ENCODE results near the gene SULF2. TPM values are rescaled to one million over a fixed set of nuclear protein-coding genes. Genes with fewer than 3 reads are reported as not detected.

The SULF2 gene
- total RNA-seq, 1 experiment from 2014 or later, result 13.0 TPM

DNA sequence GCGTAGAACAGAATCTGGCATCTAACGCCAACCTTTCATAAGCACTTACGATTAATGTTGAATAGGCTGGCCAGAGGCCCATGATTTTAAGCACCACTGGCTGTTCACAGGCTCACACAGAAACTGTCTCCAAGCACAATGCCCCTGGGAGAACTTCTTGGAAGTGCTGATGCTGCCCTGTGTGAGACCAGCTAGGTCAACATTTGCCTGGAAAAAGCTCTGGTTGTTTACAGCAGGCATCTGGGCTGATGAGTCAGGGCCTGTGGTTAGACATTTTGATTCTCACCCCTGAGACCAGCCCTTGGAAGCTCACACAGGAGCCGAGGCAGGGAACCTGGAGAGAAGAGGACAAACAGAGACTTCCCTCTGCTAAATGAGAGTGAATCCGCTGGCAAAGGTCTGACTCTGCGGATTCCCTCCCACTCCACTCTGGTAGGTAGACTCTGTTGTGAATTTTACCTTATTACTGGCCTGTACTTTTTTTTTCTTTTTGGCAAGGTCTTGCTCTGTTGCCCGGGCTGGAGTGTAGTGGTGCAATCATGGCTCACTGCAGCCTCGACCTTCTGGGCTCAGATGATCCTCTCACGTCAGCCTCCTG is 6.8 kb upstream of the SULF2 start:
- Histone ChIP-seq H3K27me3 (ENCODE audit: insufficient read depth, low read length) (no peaks in the 10 kb centered on the region), H3K27ac (ENCODE audit: low read depth, low read length) (no peak overlapping the region), H2AFZ (ENCODE audit: low read depth, low read length, poor library complexity, severe bottlenecking) (no peak overlapping the region), H3K4me2 (ENCODE audit: low read length) (peak overlapping the region; percentile 39; the same call in 1 of the 2 replicates), H4K20me1 (ENCODE audit: insufficient read depth) (no peaks in the 10 kb centered on the region), H3K9me2 (ENCODE audit: insufficient read depth) (no peaks in the 10 kb centered on the region), H3K79me2 (ENCODE audit: insufficient read depth, low read length) (no peaks in the 10 kb centered on the region), H3K4me3 (replicated peaks in 1 of 2; ENCODE audit: low read depth in 1 of 2, low read length in 2 of 2) (no peak overlapping the region), H3K9me3 (ENCODE audit: control insufficient read depth in 1 of 2, insufficient read depth in 1 of 2, low read depth in 1 of 2, low read length in 2 of 2) (no peaks in the 10 kb centered on the region), H3K9ac (ENCODE audit: low read length) (no peak overlapping the region), H3K36me3 (ENCODE audit: control insufficient read depth in 1 of 2, insufficient read depth in 2 of 2, low read length in 2 of 2) (no peaks in the 10 kb centered on the region), H3K4me1 (ENCODE audit: control insufficient read depth in 1 of 2, insufficient read depth in 2 of 2, low read length in 2 of 2) (peaks cover 8 to 20% of the 10 kb centered on the region in 2 experiments; a peak in 3 of 4 replicates)
- ChIA-PET CTCF (no interaction called here), POLR2A (no interaction called here), RAD21 (ENCODE audit: low non-redundant PET in 1 of 2, low total read pairs in 2 of 2, uncharacterized antibody in 2 of 2, unreplicated experiment in 2 of 2) (no interaction called here)
- DNase-seq (ENCODE audit: low read depth, low spot score) (no peak), ATAC-seq (peak; percentile 71)
- TF ChIP-seq TCF7L2 (IDR thresholded peaks at IDR 0.05; ENCODE audit: borderline replicate concordance, extremely low read depth, insufficient read depth, insufficient read length) (no peak), CBX3 (IDR thresholded peaks at IDR 0.05; ENCODE audit: low read depth) (no peak), FOSL1 (IDR thresholded peaks at IDR 0.05; ENCODE audit: low read depth) (no peak), JUND (IDR thresholded peaks at IDR 0.05) (no peak), SRF (IDR thresholded peaks at IDR 0.05; ENCODE audit: low read depth) (no peak), YY1 (IDR thresholded peaks at IDR 0.05; ENCODE audit: extremely low read depth, insufficient replicate concordance, low read depth, low read length) (no peak), SIN3A (IDR thresholded peaks at IDR 0.05; ENCODE audit: low read depth) (no peak), ZFX (IDR thresholded peaks at IDR 0.05) (no peak)
- TF ChIP-seq, protein P1, sequence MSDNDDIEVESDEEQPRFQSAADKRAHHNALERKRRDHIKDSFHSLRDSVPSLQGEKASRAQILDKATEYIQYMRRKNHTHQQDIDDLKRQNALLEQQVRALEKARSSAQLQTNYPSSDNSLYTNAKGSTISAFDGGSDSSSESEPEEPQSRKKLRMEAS (IDR thresholded peaks at IDR 0.05), result no peak
- TF ChIP-seq, protein P2, sequence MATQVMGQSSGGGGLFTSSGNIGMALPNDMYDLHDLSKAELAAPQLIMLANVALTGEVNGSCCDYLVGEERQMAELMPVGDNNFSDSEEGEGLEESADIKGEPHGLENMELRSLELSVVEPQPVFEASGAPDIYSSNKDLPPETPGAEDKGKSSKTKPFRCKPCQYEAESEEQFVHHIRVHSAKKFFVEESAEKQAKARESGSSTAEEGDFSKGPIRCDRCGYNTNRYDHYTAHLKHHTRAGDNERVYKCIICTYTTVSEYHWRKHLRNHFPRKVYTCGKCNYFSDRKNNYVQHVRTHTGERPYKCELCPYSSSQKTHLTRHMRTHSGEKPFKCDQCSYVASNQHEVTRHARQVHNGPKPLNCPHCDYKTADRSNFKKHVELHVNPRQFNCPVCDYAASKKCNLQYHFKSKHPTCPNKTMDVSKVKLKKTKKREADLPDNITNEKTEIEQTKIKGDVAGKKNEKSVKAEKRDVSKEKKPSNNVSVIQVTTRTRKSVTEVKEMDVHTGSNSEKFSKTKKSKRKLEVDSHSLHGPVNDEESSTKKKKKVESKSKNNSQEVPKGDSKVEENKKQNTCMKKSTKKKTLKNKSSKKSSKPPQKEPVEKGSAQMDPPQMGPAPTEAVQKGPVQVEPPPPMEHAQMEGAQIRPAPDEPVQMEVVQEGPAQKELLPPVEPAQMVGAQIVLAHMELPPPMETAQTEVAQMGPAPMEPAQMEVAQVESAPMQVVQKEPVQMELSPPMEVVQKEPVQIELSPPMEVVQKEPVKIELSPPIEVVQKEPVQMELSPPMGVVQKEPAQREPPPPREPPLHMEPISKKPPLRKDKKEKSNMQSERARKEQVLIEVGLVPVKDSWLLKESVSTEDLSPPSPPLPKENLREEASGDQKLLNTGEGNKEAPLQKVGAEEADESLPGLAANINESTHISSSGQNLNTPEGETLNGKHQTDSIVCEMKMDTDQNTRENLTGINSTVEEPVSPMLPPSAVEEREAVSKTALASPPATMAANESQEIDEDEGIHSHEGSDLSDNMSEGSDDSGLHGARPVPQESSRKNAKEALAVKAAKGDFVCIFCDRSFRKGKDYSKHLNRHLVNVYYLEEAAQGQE (IDR thresholded peaks at IDR 0.05; ENCODE audit: low read depth), result no peak
- intact Hi-C loops (cut with micrococcal nuclease), result no loop called here
- BruUV-seq (replicated peaks), result no TSS peak
